NCI-H2171 (cell line): ENCODE data around the gene ZNF813.

Experiments used
- DNase-seq: peaks from one replicate; lab custom pipeline; 2025; lab: John Stamatoyannopoulos, UW

ZNF813 gene

GRCh38 chr19:53520547-53521372 is 53.2 kb downstream of the ZNF813 start:
- peak; percentile 97 for DNase-seq

GRCh38 chr19:53521373-53522202 is 54.1 kb downstream of the ZNF813 start:
- no peak for DNase-seq

GRCh38 chr19:53525922-53526321 is 58.4 kb downstream of the ZNF813 start:
- no peak for DNase-seq

DNA sequence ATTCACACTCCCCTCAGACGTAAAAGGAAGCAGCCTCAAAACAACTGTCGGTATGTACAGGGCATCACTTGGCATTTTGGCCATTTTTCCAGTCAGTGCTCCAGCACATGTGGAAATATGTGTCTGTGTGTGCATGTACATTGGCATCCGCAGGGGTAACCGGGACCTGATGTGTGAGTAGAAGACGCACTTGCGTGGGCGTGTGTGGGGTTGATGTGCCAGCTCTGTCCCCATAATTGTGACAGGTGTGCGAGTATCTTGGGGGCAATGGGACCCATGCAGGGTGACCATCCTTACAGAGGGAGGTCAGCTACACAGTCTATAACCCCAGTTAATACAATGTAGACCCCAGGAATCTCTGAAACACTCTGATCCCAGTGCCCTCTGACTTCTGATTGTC is 63.1 kb downstream of the ZNF813 start:
- no peak for DNase-seq

GRCh38 chr19:53531457-53531856 is 63.9 kb downstream of the ZNF813 start:
- no peak for DNase-seq

DNA sequence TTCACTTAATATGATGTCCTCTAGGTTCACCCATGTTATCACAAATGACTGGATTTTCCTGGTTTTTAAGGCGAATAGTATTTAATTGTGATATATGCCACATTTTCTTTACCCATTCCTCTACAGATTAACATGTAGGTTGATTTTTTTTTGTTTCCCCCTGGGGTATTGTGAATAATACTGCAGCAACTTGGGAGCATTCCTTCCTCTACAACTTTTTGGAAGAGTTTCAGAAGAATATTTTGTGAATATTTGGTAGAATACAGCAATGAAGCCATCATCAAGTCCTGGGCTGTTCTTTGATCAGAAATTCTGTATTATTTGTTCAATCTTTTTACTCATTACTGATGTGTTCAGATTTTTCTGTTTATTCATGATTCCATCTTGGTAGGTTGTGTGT is 64.8 kb downstream of the ZNF813 start:
- no peak for DNase-seq

DNA sequence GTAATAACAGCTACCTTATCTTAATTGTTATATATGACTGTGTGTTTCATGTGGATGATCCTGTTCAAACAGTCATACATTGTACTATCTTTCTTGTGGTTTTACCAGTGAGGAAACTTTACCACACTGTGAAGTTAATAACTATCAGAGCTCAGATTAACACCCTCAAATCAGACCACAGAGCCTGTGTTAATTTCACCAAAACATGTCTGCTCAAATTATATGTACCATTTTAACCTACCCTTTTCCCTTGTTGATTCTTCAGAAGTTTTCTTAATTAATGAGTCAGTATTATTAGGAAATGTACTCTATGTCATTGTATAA is 68.7 kb downstream of the ZNF813 start:
- no peak for DNase-seq

- DNase-seq: no peak
Measured at GRCh38 chr19:53537121-53537520, 69.6 kb downstream of the ZNF813 start.

DNA sequence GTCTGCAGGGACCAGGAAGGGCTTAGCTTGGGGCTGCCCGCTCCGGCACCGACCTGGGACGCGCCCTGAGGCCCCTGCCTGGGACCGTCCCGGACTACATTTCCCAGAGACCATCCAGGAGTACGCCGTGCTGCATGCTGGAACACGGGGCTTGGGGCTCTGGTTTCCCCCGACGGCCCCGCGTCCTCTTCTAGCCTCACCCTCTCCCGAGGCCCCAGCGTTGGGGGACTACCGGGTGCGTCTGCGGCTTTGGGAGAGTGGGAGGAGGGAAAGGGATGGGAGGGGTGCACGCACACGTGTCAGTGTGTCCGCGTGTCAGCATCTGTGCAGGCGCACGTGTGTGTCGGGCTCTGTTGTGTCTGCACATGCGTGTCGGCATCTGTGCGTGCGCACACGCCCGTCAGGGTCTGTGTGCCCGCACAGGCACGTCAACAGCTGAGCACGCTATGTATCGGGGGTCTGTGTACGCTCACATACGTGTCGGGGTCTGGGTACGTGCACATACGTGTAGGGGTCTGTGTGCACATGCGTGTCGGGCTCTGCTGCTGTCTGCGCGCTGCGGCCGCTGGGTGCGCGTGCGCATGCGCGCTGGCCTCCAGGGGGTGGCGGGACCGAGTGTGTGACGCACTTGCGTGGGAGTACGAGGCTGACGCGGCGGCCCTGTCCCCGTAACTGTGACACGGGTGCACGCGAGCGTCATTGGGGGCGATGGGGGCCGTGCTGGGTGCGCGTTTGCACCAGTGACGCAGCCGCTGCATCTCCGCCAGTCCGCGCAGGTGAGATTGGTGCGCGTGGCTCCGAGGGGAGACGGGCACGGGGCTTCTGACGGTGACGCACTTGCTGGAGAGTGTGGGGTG is 70.2 kb downstream of the ZNF813 start, which contains the start of gene ZNF331:
ZNF331 (plus strand) TSS at position 625 of the 857 bp plus-strand sequence. CDS start 31,232 bp downstream, outside the sequence.
- DNase-seq: no peak

- no peak for DNase-seq
Measured at GRCh38 chr19:53538378-53539109, 71.0 kb downstream of the ZNF813 start.

DNA sequence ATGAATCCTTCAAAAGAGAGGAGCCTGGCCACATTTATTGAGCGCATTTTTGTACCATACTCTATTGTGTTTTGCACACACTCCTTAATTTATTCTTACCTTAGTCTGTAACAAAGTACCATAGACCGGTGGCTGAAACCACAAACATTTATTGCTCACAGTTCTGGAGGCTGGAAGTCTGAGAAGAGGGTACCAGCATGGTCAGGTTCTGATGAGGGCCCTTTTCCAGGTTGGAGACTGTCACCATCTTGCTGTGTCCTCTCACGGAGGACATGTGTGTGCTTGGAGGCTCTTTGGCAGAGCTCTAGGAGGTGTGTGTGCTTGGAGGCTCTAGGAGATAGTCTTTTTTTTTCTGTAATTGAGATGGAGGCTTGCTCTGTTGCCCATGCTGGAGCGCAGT is 72.6 kb downstream of the ZNF813 start:
- no peak for DNase-seq

DNA sequence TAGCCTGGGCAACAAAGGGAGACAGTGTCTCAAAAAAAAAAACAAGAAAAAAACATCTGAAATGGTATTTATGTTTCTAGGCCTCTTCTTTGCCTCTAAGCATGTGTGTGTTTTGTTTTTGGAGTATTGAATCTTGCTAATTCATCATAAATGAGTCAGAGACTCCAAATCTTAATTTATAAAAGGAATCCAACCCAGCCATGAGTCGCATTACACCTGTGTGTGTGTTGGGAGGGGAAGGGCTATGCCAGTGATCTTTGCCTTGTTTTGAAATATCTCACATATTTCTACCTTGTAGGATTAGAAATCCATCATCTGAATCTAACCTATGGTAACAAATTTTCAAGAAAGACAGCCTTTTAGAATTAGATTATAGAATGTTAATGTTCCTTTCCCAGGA is 74.4 kb downstream of the ZNF813 start:
- no peak for DNase-seq

DNA sequence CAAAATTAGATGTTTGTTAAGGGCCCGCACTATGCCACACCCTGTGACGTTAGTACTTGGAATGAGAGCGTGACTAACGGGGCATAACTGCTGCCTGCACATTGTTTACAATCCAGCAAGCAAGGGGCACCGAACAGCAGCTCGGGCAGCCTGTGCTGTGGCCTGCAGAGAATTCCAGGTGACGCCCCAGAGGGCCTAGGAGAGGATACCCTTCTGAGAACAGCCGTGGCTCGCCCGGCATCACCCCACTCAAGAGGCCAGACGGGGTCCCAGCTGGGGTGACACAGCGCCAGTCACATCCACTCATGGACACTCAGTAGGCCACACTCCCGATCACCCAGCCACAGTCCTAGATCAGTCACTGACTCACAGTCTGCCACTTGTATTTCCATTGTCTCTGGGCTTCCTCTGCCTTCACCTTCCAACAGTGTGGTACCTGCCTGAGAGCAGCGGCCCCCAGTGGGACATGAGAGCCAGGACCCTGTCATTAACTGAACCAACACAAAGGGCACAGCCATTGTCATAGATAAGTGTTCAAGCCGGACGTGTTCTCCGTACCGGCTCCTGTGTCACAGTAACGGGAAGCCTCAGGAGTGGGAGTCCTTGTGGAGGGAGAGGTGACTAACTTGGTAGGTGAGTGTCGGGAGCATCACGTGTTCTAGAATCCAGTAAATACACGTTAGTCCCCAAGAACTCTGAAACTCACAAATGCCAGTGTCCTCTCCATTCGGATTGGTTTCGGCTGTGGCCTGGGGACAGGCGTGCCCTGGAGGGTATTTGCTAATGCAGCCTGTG is 77.9 kb downstream of the ZNF813 start:
- DNase-seq: no peak
